SU-DHL-6 (cell line): Measurements from ENCODE around the gene L2HGDH.
A peak's percentile ranks its signal among the peaks of the same experiment; 100 is the strongest.

Experiments
- H2AFZ ChIP-seq: fragments of 200-600 bp; sonication (generic); 2 replicates; pipeline ENCODE4 v1.6.1; 2014; ENCODE audit warnings: low read depth, mild to moderate bottlenecking, moderate library complexity, mixed read lengths, antibody characterized with exemption, low read length; ENCODE audit not compliant: severe bottlenecking
- H3F3A ChIP-seq: fragments of 200-600 bp; shearing (Covaris generic); 2 replicates; pipeline ENCODE4 v1.6.0; 2016; ENCODE audit warnings: antibody characterized with exemption, mild to moderate bottlenecking; ENCODE audit not compliant: insufficient read depth
- H3K27ac ChIP-seq: fragments of 200-600 bp; sonication (generic); 2 replicates; pipeline ENCODE4 v1.5.1; 2016; ENCODE audit warnings: low read depth, mild to moderate bottlenecking, low read length, moderate library complexity, mixed read lengths
- H3K27me3 ChIP-seq: fragments of 200-600 bp; sonication (generic), shearing (Covaris generic); 2 replicates; pipeline ENCODE4 v1.6.0; 2014; ENCODE audit warnings: mild to moderate bottlenecking, low read length
- H3K36me3 ChIP-seq: fragments of 200-600 bp; sonication (generic); 2 replicates; pipeline ENCODE4 v1.6.1; 2014; ENCODE audit warnings: mild to moderate bottlenecking, low read length, mixed read lengths
- H3K4me2 ChIP-seq: fragments of 300-600, 200-600 bp; shearing (Covaris generic), sonication (generic); 2 replicates; pipeline ENCODE4 v1.6.0; 2014; ENCODE audit warnings: low read length, low read depth, mild to moderate bottlenecking; ENCODE audit not compliant: poor library complexity, severe bottlenecking
- H3K4me3 ChIP-seq: fragments of 200-600 bp; sonication (generic); 2 replicates; pipeline ENCODE4 v1.5.1; 2014; ENCODE audit warnings: antibody characterized with exemption, low read length, mild to moderate bottlenecking, mixed read lengths; ENCODE audit not compliant: insufficient read depth, poor library complexity, severe bottlenecking
- H3K79me2 ChIP-seq: fragments of 200-600 bp; sonication (generic); 2 replicates; pipeline ENCODE4 v1.6.1; 2014; ENCODE audit warnings: mild to moderate bottlenecking, low read length, moderate library complexity; ENCODE audit not compliant: insufficient read depth
- H3K9ac ChIP-seq: fragments of 200-600 bp; sonication (generic); 2 replicates; pipeline ENCODE4 v1.7.0; 2014; ENCODE audit warnings: mild to moderate bottlenecking, low read length
- H3K9me2 ChIP-seq: fragments of 200-600 bp; sonication (generic); replicated peaks from 2 replicates; pipeline ENCODE4 v1.6.1; 2014; ENCODE audit warnings: low read length; ENCODE audit not compliant: insufficient read depth
- H3K9me3 ChIP-seq: fragments of 200-600 bp; sonication (generic); 2 replicates; pipeline ENCODE4 v1.6.1; 2014; ENCODE audit warnings: low read length, mixed read lengths; ENCODE audit not compliant: insufficient read depth
- H4K20me1 ChIP-seq: fragments of 200-600 bp; sonication (generic); 2 replicates; pipeline ENCODE4 v1.6.1; 2014; ENCODE audit warnings: low read depth, mild to moderate bottlenecking, antibody characterized with exemption, low read length, moderate library complexity, mixed read lengths
- EZH2phosphoT487 ChIP-seq: fragments of 200-600 bp; sonication (generic), shearing (Covaris generic); conservative IDR thresholded peaks from 2 replicates; pipeline ENCODE4 v1.6.1; 2018; ENCODE audit warnings: mild to moderate bottlenecking, antibody characterized with exemption, low read length, moderate library complexity, mixed read lengths
- TF ChIP-seq, protein P1 (sequence below): fragments of 200-600 bp; sonication (generic); IDR thresholded peaks from one replicate; pipeline ENCODE4 v1.5.1; 2017; ENCODE audit warnings: antibody characterized with exemption, mild to moderate bottlenecking, low read length, moderate library complexity; ENCODE audit not compliant: insufficient read depth, poor library complexity, severe bottlenecking

L2HGDH gene

DNA sequence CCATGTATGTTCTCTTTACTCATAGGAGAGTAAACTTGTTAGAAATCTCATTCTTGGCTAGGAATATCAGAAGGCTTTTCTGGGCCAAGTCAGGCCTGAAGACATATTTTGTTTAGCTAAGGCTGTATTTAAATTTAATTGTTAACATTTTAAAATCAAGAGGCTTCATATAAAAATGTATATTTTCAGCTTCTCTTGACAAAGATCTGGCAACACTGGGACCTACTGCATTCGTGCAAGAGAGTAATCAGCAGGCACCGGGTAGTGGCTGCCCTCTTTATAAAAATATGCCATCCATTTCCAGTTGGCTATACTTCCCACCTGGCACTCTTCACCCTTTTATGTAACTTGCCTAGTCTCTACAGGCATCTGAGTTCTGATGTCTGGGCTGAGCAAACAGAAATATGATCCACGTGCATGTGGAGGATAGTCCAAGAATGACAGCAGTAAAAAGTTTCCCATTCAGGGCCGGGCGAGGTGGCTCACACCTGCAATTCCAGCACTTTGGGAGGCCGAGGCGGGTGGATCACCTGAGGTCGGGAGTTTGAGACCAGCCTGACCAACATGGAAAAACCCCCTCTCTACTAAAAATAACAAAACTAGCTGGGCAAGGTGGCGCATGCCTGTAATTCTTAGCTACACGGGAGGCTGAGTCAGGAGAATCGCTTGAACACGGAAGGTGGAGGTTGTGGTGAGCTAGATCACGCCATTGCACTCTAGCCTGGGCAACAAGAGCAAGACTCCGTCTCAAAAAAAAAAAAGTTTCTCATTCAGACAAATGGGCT lies 78.7 kb downstream of the L2HGDH start:
- Histone ChIP-seq H3K27me3 (no peaks in the 10 kb centered on the region), H3K4me2 (no peak overlapping the region)
- no peak for TF ChIP-seq EZH2phosphoT487
- TF ChIP-seq, protein P1, sequence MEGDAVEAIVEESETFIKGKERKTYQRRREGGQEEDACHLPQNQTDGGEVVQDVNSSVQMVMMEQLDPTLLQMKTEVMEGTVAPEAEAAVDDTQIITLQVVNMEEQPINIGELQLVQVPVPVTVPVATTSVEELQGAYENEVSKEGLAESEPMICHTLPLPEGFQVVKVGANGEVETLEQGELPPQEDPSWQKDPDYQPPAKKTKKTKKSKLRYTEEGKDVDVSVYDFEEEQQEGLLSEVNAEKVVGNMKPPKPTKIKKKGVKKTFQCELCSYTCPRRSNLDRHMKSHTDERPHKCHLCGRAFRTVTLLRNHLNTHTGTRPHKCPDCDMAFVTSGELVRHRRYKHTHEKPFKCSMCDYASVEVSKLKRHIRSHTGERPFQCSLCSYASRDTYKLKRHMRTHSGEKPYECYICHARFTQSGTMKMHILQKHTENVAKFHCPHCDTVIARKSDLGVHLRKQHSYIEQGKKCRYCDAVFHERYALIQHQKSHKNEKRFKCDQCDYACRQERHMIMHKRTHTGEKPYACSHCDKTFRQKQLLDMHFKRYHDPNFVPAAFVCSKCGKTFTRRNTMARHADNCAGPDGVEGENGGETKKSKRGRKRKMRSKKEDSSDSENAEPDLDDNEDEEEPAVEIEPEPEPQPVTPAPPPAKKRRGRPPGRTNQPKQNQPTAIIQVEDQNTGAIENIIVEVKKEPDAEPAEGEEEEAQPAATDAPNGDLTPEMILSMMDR = no peak

DNA sequence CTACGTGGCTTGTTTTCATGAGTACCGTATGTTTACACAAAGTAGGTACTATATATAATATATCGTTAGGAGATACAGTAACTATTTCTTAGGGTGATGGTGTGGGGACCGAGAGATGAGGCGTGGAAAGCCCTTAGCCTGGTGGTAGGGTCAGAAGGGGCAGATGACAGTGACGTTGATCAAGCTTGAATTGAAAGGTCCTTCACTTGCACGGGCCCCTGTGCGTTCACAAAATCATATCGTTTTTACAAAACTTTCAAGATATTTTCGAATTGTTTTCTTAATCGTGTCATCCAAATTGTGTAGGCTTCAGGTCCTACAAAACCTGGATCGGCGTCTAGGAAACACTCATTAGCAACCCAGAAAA lies 79.8 kb downstream of the L2HGDH start:
- H3K9ac ChIP-seq = peak overlapping the region; percentile 80
- H3K4me2 ChIP-seq = peak overlapping the region; percentile 87
- H3K79me2 ChIP-seq = peaks cover 37% of the 10 kb centered on the region
- no peaks in the 10 kb centered on the region for H3K27me3 ChIP-seq
- peaks cover 16% of the 10 kb centered on the region; the same call in 1 of the 2 replicates for H3F3A ChIP-seq
- no peaks in the 10 kb centered on the region for H3K9me3 ChIP-seq
- H4K20me1 ChIP-seq = no peaks in the 10 kb centered on the region; the same call in 1 of the 2 replicates
- peak overlapping the region; percentile 95 for H2AFZ ChIP-seq
- H3K27ac ChIP-seq = peak overlapping the region; percentile 66
- H3K9me2 ChIP-seq = no peaks in the 10 kb centered on the region
- TF ChIP-seq, protein P1 = no peak
- no peak for TF ChIP-seq EZH2phosphoT487
- H3K4me3 ChIP-seq = peak overlapping the region; percentile 81
- H3K36me3 ChIP-seq = no peaks in the 10 kb centered on the region

More for the DNA sequence above, 78.7 kb downstream of the L2HGDH start:
- Histone ChIP-seq H3K79me2 (peaks cover 26% of the 10 kb centered on the region), H3K9ac (no peak overlapping the region), H2AFZ (no peak overlapping the region), H3K27ac (no peak overlapping the region), H4K20me1 (no peaks in the 10 kb centered on the region; the same call in 1 of the 2 replicates), H3K9me3 (no peaks in the 10 kb centered on the region), H3K36me3 (no peaks in the 10 kb centered on the region), H3K9me2 (no peaks in the 10 kb centered on the region), H3K4me3 (no peak overlapping the region), H3F3A (peaks cover 16% of the 10 kb centered on the region; the same call in 1 of the 2 replicates)

DNA sequence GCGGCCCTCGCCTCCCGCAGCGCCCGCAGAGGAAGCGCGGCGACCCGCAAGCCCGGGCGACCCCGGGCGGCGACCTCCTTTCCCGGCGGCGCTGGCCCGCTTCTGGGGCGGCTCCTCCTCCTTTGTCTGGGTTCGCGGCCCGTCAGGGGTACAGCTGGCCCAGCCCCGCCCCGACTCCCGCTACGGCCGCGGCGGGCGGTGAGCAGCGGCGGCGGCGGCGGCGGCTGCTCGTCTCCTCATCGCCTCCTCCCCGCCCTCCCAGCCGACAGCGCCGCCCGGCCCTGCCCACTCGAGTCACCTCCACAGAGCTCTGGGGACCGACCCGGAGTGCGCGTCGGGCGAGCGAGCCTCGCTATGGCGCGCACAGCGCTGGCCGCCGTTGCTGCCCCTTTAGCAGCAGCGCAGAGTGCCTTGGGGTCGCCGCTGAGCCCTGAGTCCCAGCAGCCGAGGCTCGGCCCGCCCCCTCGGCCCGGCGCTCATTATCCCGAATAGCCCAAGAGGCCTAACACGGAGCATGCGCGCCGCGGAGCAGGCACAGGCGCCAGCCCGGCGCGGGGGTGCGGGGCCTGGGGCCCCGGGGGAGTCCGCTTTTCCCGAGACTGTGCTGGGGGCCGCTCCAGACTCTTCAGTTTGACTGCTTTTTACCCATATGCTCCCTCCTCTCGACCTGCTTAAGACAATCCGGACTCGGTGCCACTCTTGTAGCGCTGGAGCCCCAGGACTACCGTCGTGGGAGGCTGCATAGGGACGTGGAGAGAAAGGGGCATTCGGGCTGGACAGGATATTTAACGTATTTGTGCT lies 80.4 kb downstream of the L2HGDH start, which contains the start of gene SOS2:
SOS2 (minus strand) TSS at position 104 of the 801 bp plus-strand sequence. CDS start 295 bp downstream, outside the sequence.
- H3K4me2 ChIP-seq = peak within 1 kb of the TSS; percentile 87
- H3K36me3 ChIP-seq = no peaks in the 10 kb centered on the region
- no peaks in the 10 kb centered on the region for H3K9me2 ChIP-seq
- peak within 1 kb of the TSS; percentile 81 for H3K4me3 ChIP-seq
- peaks cover 16% of the 10 kb centered on the region; the same call in 1 of the 2 replicates for H3F3A ChIP-seq
- peak within 1 kb of the TSS; percentile 66 for H3K27ac ChIP-seq
- H3K9ac ChIP-seq = peak within 1 kb of the TSS; percentile 80
- H3K79me2 ChIP-seq = peaks cover 39% of the 10 kb centered on the region
- no peaks in the 10 kb centered on the region; the same call in 1 of the 2 replicates for H4K20me1 ChIP-seq
- TF ChIP-seq, protein P1 = no peak
- no peak for TF ChIP-seq EZH2phosphoT487
- H2AFZ ChIP-seq = peak within 1 kb of the TSS; percentile 95
- H3K27me3 ChIP-seq = no peaks in the 10 kb centered on the region
- H3K9me3 ChIP-seq = no peaks in the 10 kb centered on the region
